ENCODE results near the gene MAP7. TPM values are rescaled to one million over a fixed set of nuclear protein-coding genes. Genes with fewer than 3 reads are reported as not detected.

The MAP7 gene
- total and polyA plus RNA-seq, 9 of the 15 experiments (the other 6 are each of a cell fraction or from before 2014, with no cell fraction given): 0.76 to 7.7 (median 3.9) TPM

- intact Hi-C loops (cut with micrococcal nuclease): no loop called here
- H3K36me3 ChIP-seq (ENCODE audit: control insufficient read depth, insufficient read depth, low read length): no peaks in the 10 kb centered on the region
- no peak overlapping the region for H3K9ac ChIP-seq (ENCODE audit: insufficient read depth in 1 of 2, low read depth in 2 of 2, low read length in 2 of 2)
- no peaks in the 10 kb centered on the region for H3K9me1 ChIP-seq (ENCODE audit: control insufficient read depth, insufficient read depth, low read length)
- no peaks in the 10 kb centered on the region for H4K20me1 ChIP-seq (replicated peaks; ENCODE audit: control insufficient read depth, insufficient read depth, low read length)
- no peak overlapping the region for H3K4me2 ChIP-seq (ENCODE audit: insufficient read depth, low read length)
- H3K27me3 ChIP-seq (ENCODE audit: control insufficient read depth in 2 of 2, insufficient read depth in 2 of 2, low read length in 2 of 2): peaks cover 6 to 31% of the 10 kb centered on the region in 2 experiments; a peak in 3 of 5 replicates
- FAIRE-seq: no peak
- in situ Hi-C loops (cut with MboI): no loop called here
- no peaks in the 10 kb centered on the region for H3K9me3 ChIP-seq (replicated peaks; ENCODE audit: control insufficient read depth, insufficient read depth, low read depth, low read length)
- no peak overlapping the region for H2AFZ ChIP-seq (ENCODE audit: low read depth, low read length)
- ChIA-PET POLR2A (interaction anchor here (0.6 to 1.4 kb wide), 4 partner anchors 10 to 952 kb away, joined by 3 to 4 read pairs (median 3); partner anchors contain the start of gene BCLAF1), CTCF (ENCODE audit: low intra/inter-chr PET ratio) (no interaction called here)
- H3K79me2 ChIP-seq (ENCODE audit: control insufficient read depth, insufficient read depth, low read length): no peaks in the 10 kb centered on the region
- peaks cover 0 to 6% of the 10 kb centered on the region in 2 experiments; a peak in 2 of 5 replicates for H3K4me1 ChIP-seq (replicated peaks in 1 of 2; ENCODE audit: control insufficient read depth in 2 of 2, insufficient read depth in 2 of 2, low read length in 2 of 2)
- ATAC-seq: no peak
- no peak overlapping the region for H3K4me3 ChIP-seq
- 15% methylated on average over 10 of the region's 11 CpGs for WGBS (ENCODE audit: insufficient coverage, low coverage, missing lambda C conversion rate)
- DNase-seq (ENCODE audit: extremely low read depth in 1 of 4, low spot score in 3 of 4): no peak
- no TSS peak for BruUV-seq (replicated peaks)
- no peak overlapping the region for H3K27ac ChIP-seq (ENCODE audit: extremely low read depth, low read depth, low read length)
- TF ChIP-seq PTBP1 (IDR thresholded peaks at IDR 0.05; ENCODE audit: low read depth, low read length): no peak
- TF ChIP-seq ZNF609 (CRISPR knock-in tag; IDR thresholded peaks at IDR 0.05; ENCODE audit: borderline replicate concordance): no peak
- no peak for TF ChIP-seq ZNF280A (IDR thresholded peaks at IDR 0.05; ENCODE audit: low read depth, partially characterized antibody)
- TF ChIP-seq HNRNPL (IDR thresholded peaks at IDR 0.05; ENCODE audit: low read depth, low read length): no peak
Observed at GRCh38 chr6:136362421-136363356, 187.5 kb downstream of the MAP7 start.
